OCI-LY3 (cell line): ENCODE results near the gene BMP2K.

ENCODE experiments used
- H2AFZ ChIP-seq: fragments of 200-600, 300-600 bp; shearing (Covaris generic); 2 replicates; pipeline ENCODE4 v1.6.0; 2014; ENCODE audit warnings: antibody characterized with exemption, low read depth, low read length
- H3K27ac ChIP-seq: fragments of 200-600, 300-600 bp; sonication (generic); 2 replicates; pipeline ENCODE4 v1.5.1; 2014; ENCODE audit warnings: mild to moderate bottlenecking, low read length, moderate library complexity, mixed read lengths
- H3K27me3 ChIP-seq: fragments of 200-600, 300-600 bp; sonication (generic); 2 replicates; pipeline ENCODE4 v1.6.1; 2014; ENCODE audit warnings: low read depth, low read length, mixed read lengths
- H3K36me3 ChIP-seq: fragments of 200-600, 300-600 bp; sonication (generic); replicated peaks from 2 replicates; pipeline ENCODE3; 2014; ENCODE audit warnings: low read depth, low read length, mixed read lengths
- H3K4me1 ChIP-seq: fragments of 300-600, 200-600 bp; sonication (generic); 2 replicates; pipeline ENCODE4 v1.6.1; 2014; ENCODE audit warnings: low read length, mixed read lengths
- H3K4me2 ChIP-seq: fragments of 200-600, 300-600 bp; sonication (generic); 2 replicates; pipeline ENCODE4 v1.6.1; 2014; ENCODE audit warnings: low read length, mixed read lengths
- H3K4me3 ChIP-seq: fragments of 300-600, 200-600 bp; sonication (generic); 2 replicates; pipeline ENCODE4 v1.5.1; 2014; ENCODE audit warnings: antibody characterized with exemption, mild to moderate bottlenecking, low read length, moderate library complexity
- H3K79me2 ChIP-seq: fragments of 300-600, 200-600 bp; shearing (Covaris generic); 2 replicates; pipeline ENCODE4 v1.6.1; 2014; ENCODE audit warnings: mild to moderate bottlenecking, low read length, mixed read lengths
- H3K9ac ChIP-seq: fragments of 300-600, 200-600 bp; shearing (Covaris generic); 2 replicates; pipeline ENCODE4 v1.6.0; 2014; ENCODE audit warnings: mild to moderate bottlenecking, low read length, moderate library complexity
- H3K9me3 ChIP-seq: fragments of 200-600, 300-600 bp; shearing (Covaris generic); 2 replicates; pipeline ENCODE4 v1.6.1; 2014; ENCODE audit warnings: low read length, mixed read lengths; ENCODE audit not compliant: insufficient read depth
- H4K20me1 ChIP-seq: fragments of 200-600, 300-600 bp; sonication (generic); 2 replicates; pipeline ENCODE4 v1.6.1; 2016; ENCODE audit warnings: low read length, mixed read lengths; ENCODE audit not compliant: insufficient read depth
- CTCF ChIP-seq: fragments of 200-600, 300-600 bp; sonication (generic); IDR thresholded peaks from 2 replicates; pipeline ENCODE4 v1.5.1; 2014; ENCODE audit warnings: antibody characterized with exemption, low read length, low read depth
- EZH2phosphoT487 ChIP-seq: fragments of 200-600 bp; shearing (Covaris generic); IDR thresholded peaks from 2 replicates; pipeline ENCODE4 v1.6.1; 2018; ENCODE audit warnings: antibody characterized with exemption, mixed run types, low read depth

BMP2K gene

GRCh38 chr4:78938868-78939666, 162.9 kb downstream of the BMP2K start, which contains the start of gene PAQR3:
TSS of gene PAQR3 (minus strand) at chr4:78939438. CDS start at chr4:78939224, 214 bp downstream.
- no peak within 1 kb of the TSS for H3K27ac ChIP-seq
- H3K4me2 ChIP-seq: peak within 1 kb of the TSS; percentile 90
- no peaks in the 10 kb centered on the region for H3K36me3 ChIP-seq
- peak within 1 kb of the TSS; percentile 69 for H3K9ac ChIP-seq
- H3K9me3 ChIP-seq: no peaks in the 10 kb centered on the region
- peak within 1 kb of the TSS; percentile 87 for H3K4me3 ChIP-seq
- H2AFZ ChIP-seq: peak within 1 kb of the TSS; percentile 98
- TF ChIP-seq CTCF (0 out of 2 replicates have a peak, but pooled peaks have one; percentile 8), EZH2phosphoT487 (no peak)
- H3K79me2 ChIP-seq: peaks cover 3% of the 10 kb centered on the region; the same call in 1 of the 2 replicates
- H3K4me1 ChIP-seq: peaks cover 11% of the 10 kb centered on the region
- H4K20me1 ChIP-seq: no peaks in the 10 kb centered on the region
- peaks cover 13% of the 10 kb centered on the region for H3K27me3 ChIP-seq

- Histone ChIP-seq H3K36me3 (no peaks in the 10 kb centered on the region), H3K4me2 (peak overlapping the region; percentile 90), H3K27me3 (peaks cover 18% of the 10 kb centered on the region), H2AFZ (peak overlapping the region; percentile 98), H3K79me2 (peaks cover 3% of the 10 kb centered on the region; the same call in 1 of the 2 replicates), H3K9ac (peak overlapping the region; percentile 60), H3K9me3 (no peaks in the 10 kb centered on the region), H3K27ac (no peak overlapping the region), H4K20me1 (no peaks in the 10 kb centered on the region), H3K4me3 (peak overlapping the region; percentile 87), H3K4me1 (peaks cover 11% of the 10 kb centered on the region)
- TF ChIP-seq CTCF: no peak
- no peak for TF ChIP-seq EZH2phosphoT487
Observed at GRCh38 chr4:78939667-78940008, 163.5 kb downstream of the BMP2K start.

GRCh38 chr4:78940752-78941151, 164.6 kb downstream of the BMP2K start:
- Histone ChIP-seq H2AFZ (no peak overlapping the region), H3K79me2 (peaks cover 3% of the 10 kb centered on the region; the same call in 1 of the 2 replicates), H3K4me3 (no peak overlapping the region), H3K9me3 (no peaks in the 10 kb centered on the region), H3K4me1 (peaks cover 11% of the 10 kb centered on the region), H3K4me2 (no peak overlapping the region), H3K36me3 (no peaks in the 10 kb centered on the region), H4K20me1 (no peaks in the 10 kb centered on the region), H3K9ac (no peak overlapping the region), H3K27ac (no peak overlapping the region), H3K27me3 (peaks cover 18% of the 10 kb centered on the region)
- no peak for TF ChIP-seq CTCF
- no peak for TF ChIP-seq EZH2phosphoT487

GRCh38 chr4:78944381-78944780, 168.2 kb downstream of the BMP2K start:
- Histone ChIP-seq H3K9me3 (no peaks in the 10 kb centered on the region), H3K27ac (no peak overlapping the region), H4K20me1 (no peaks in the 10 kb centered on the region), H3K4me3 (no peak overlapping the region), H2AFZ (no peak overlapping the region), H3K4me1 (peaks cover 4% of the 10 kb centered on the region; the same call in 1 of the 2 replicates), H3K36me3 (no peaks in the 10 kb centered on the region), H3K4me2 (no peak overlapping the region), H3K9ac (no peak overlapping the region), H3K27me3 (peaks cover 23% of the 10 kb centered on the region), H3K79me2 (no peaks in the 10 kb centered on the region)
- TF ChIP-seq EZH2phosphoT487: no peak
